SKM-1 treated with dmso at 0.1 percent for 144 hours (cell line): ENCODE results near the gene TOX3.

ENCODE experiments used
- DNase-seq: peaks from one replicate; lab custom pipeline; 2025; ENCODE audit not compliant: unreplicated experiment; lab: John Stamatoyannopoulos, UW

Gene TOX3

GRCh38 chr16:52455549-52456277 lies 91.2 kb downstream of the TOX3 start:
- DNase-seq: no peak

- no peak for DNase-seq
Observed at GRCh38 chr16:52453644-52454043, 93.3 kb downstream of the TOX3 start.

- DNase-seq: no peak
Observed at GRCh38 chr16:52451971-52452421, 94.9 kb downstream of the TOX3 start.

- no peak for DNase-seq
Observed at GRCh38 chr16:52450916-52451315, 96.0 kb downstream of the TOX3 start.

GRCh38 chr16:52450241-52450640 lies 96.7 kb downstream of the TOX3 start:
- DNase-seq: no peak

GRCh38 chr16:52446080-52446479 lies 100.9 kb downstream of the TOX3 start:
- no peak for DNase-seq

GRCh38 chr16:52441886-52442285 lies 105.1 kb downstream of the TOX3 start:
- no peak for DNase-seq

GRCh38 chr16:52440248-52440647 lies 106.7 kb downstream of the TOX3 start:
- DNase-seq: no peak

- DNase-seq: no peak
Observed at GRCh38 chr16:52439750-52440149, 107.2 kb downstream of the TOX3 start.

GRCh38 chr16:52439171-52439701 lies 107.7 kb downstream of the TOX3 start:
- no peak for DNase-seq

- no peak for DNase-seq
Observed at GRCh38 chr16:52437277-52437670, 109.7 kb downstream of the TOX3 start.

GRCh38 chr16:52436339-52437276 lies 110.3 kb downstream of the TOX3 start:
- no peak for DNase-seq

GRCh38 chr16:52434224-52434623 lies 112.7 kb downstream of the TOX3 start:
- no peak for DNase-seq

GRCh38 chr16:52433643-52434042 lies 113.3 kb downstream of the TOX3 start:
- no peak for DNase-seq

- no peak for DNase-seq
Observed at GRCh38 chr16:52424591-52424990, 122.4 kb downstream of the TOX3 start.

GRCh38 chr16:52422307-52422706 lies 124.6 kb downstream of the TOX3 start:
- DNase-seq: no peak

GRCh38 chr16:52418201-52418600 lies 128.7 kb downstream of the TOX3 start:
- no peak for DNase-seq

GRCh38 chr16:52416888-52417287 lies 130.1 kb downstream of the TOX3 start:
- no peak for DNase-seq

GRCh38 chr16:52411011-52411410 lies 135.9 kb downstream of the TOX3 start:
- no peak for DNase-seq

GRCh38 chr16:52408191-52408845 lies 138.6 kb downstream of the TOX3 start:
- no peak for DNase-seq

GRCh38 chr16:52407778-52408177 lies 139.2 kb downstream of the TOX3 start:
- no peak for DNase-seq
